Skeletal muscle satellite cell (primary cell): ENCODE data around the gene SIGLEC10.

Experiments used
- H3K27me3 ChIP-seq: 2 replicates; pipeline ENCODE4 v1.7.0; 2013; ENCODE audit warnings: low read length; ENCODE audit not compliant: control insufficient read depth, insufficient read depth
- H3K36me3 ChIP-seq: 2 replicates; pipeline ENCODE4 v1.7.0; 2013; ENCODE audit warnings: mild to moderate bottlenecking, control low read depth, low read length; ENCODE audit not compliant: insufficient read depth
- H3K4me1 ChIP-seq: 2 replicates; pipeline ENCODE4 v1.7.0; 2013; ENCODE audit warnings: low read length; ENCODE audit not compliant: control insufficient read depth, insufficient read depth
- H3K4me2 ChIP-seq: 2 replicates; pipeline ENCODE4 v1.7.0; 2013; ENCODE audit warnings: mild to moderate bottlenecking, low read length
- H3K4me3 ChIP-seq: 2 replicates; pipeline ENCODE4 v1.7.0; 2013; ENCODE audit warnings: low read length
- H3K9ac ChIP-seq: 2 replicates; pipeline ENCODE4 v1.7.0; 2013; ENCODE audit warnings: mild to moderate bottlenecking, low read depth, low read length, moderate library complexity
- H3K9me3 ChIP-seq: replicated peaks from 2 replicates; pipeline ENCODE4 v1.7.0; 2013; ENCODE audit warnings: mild to moderate bottlenecking, control low read depth, low read length

Gene SIGLEC10

GRCh38 chr19:51368366-51369282 lies 48.8 kb downstream of the SIGLEC10 start, which contains the start of gene CLDND2:
TSS of gene CLDND2 (minus strand) at chr19:51369003. CDS start at chr19:51368577, 426 bp downstream.
- H3K4me1 ChIP-seq = peaks cover 27% of the 10 kb centered on the region
- H3K4me3 ChIP-seq = peak within 1 kb of the TSS; percentile 96
- peak within 1 kb of the TSS; percentile 87 for H3K9ac ChIP-seq
- no peaks in the 10 kb centered on the region for H3K27me3 ChIP-seq
- no peaks in the 10 kb centered on the region for H3K9me3 ChIP-seq
- peak within 1 kb of the TSS; percentile 92 for H3K4me2 ChIP-seq
- no peaks in the 10 kb centered on the region for H3K36me3 ChIP-seq

- Histone ChIP-seq H3K9me3 (no peaks in the 10 kb centered on the region), H3K4me2 (peak overlapping the region; percentile 92), H3K36me3 (no peaks in the 10 kb centered on the region), H3K27me3 (no peaks in the 10 kb centered on the region), H3K4me3 (peak overlapping the region; percentile 96), H3K4me1 (peaks cover 31% of the 10 kb centered on the region), H3K9ac (peak overlapping the region; percentile 87)
Observed at GRCh38 chr19:51367565-51368365, 49.7 kb downstream of the SIGLEC10 start.

DNA sequence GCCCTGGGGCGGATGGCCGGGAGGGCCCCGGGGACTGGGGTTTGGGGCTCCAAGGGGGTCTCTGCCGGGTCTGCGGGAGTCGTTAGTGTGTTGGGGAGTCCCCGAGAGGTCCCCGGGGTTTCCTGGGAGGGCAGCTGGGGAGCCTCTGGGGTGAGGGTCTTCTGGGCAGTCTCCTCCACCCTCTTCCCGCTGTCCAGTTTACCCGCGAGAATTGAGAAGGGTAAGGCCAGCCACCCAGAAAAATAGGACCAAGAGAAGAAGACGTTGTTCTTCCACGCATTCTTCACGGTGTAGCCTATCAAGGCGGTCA lies 50.2 kb downstream of the SIGLEC10 start:
- peak overlapping the region; percentile 92 for H3K4me3 ChIP-seq
- no peaks in the 10 kb centered on the region for H3K36me3 ChIP-seq
- H3K9me3 ChIP-seq = no peaks in the 10 kb centered on the region
- no peaks in the 10 kb centered on the region for H3K27me3 ChIP-seq
- H3K4me2 ChIP-seq = peak overlapping the region; percentile 92
- H3K9ac ChIP-seq = peak overlapping the region; percentile 72
- peaks cover 36% of the 10 kb centered on the region for H3K4me1 ChIP-seq

DNA sequence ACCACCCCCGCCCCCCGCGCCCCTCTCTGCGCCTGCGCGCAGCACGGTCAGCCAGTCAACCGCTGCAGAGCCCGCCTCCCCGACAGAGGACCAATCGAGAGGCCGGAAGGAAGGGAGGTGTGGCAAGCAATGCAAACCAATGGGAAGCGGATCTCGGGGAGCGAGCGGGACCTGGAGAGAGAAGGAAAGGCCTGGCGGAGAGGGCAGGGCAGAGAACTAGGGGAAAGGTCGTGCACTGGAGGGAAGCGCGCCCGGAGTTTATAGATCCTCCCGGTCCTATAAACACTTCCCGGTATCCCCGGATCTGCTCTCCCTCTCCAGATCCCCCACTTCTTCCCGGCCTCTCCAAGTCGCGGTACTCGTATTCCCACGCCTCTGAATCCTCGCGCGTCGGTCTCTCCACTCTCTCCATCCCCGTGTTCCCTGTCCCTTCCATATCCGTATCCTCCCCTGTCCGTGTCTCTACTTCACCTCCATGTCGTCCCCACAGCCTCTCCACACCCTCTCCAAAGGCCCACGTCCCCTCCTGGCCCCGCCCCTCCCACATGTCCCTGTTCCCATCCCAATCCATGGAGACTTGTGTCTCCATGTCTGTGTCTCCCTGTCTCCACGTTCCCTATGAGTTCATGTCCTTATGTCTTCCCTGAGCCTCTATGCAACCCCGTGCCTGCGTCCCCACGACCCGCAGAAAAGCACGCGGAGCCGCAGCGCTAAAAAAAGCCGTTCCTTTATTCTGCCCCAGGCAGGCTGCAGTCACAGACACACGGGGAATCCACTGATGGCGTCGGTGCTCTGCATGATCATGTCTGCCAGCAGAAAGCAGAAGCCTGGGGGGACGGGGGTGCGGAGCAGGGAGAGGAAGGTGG lies 50.8 kb downstream of the SIGLEC10 start:
- no peaks in the 10 kb centered on the region for H3K27me3 ChIP-seq
- peaks cover 36% of the 10 kb centered on the region for H3K4me1 ChIP-seq
- peak overlapping the region; percentile 92 for H3K4me3 ChIP-seq
- peak overlapping the region; percentile 98 for H3K4me2 ChIP-seq
- no peaks in the 10 kb centered on the region for H3K9me3 ChIP-seq
- peak overlapping the region; percentile 96 for H3K9ac ChIP-seq
- no peaks in the 10 kb centered on the region for H3K36me3 ChIP-seq

DNA sequence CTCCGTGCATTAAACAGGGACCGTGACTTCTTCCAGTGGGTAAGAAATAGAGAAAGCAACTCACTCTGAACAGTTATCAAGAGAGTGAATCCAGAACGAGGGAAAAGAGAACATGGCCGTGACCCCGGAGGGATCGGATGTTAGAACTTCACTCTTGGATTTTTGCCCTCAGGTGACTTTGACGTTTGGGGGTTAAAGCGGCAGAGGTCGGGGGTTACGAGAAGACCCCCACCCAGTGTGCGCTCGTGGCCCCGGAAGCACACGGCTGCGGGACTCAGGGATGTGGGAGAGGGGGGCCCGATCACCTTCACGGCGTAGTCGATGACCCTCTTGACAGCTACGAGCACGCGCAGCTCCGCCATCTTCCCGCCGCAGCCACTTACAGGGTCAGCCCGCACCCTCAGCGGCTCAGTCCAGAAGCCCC lies 51.5 kb downstream of the SIGLEC10 start, which contains the start of gene ETFB:
TSS of gene ETFB (minus strand) at position 424 of the 424 bp plus-strand sequence. CDS start at position 362, 62 bp downstream.
- H3K4me2 ChIP-seq = peak within 1 kb of the TSS; percentile 98
- H3K36me3 ChIP-seq = no peaks in the 10 kb centered on the region
- H3K4me3 ChIP-seq = peak within 1 kb of the TSS; percentile 92
- H3K4me1 ChIP-seq = peaks cover 36% of the 10 kb centered on the region
- no peaks in the 10 kb centered on the region for H3K27me3 ChIP-seq
- no peaks in the 10 kb centered on the region for H3K9me3 ChIP-seq
- peak within 1 kb of the TSS; percentile 96 for H3K9ac ChIP-seq

- Histone ChIP-seq H3K4me3 (peak overlapping the region; percentile 92), H3K27me3 (no peaks in the 10 kb centered on the region), H3K9me3 (no peaks in the 10 kb centered on the region), H3K9ac (peak overlapping the region; percentile 96), H3K4me1 (peaks cover 36% of the 10 kb centered on the region), H3K4me2 (peak overlapping the region; percentile 98), H3K36me3 (no peaks in the 10 kb centered on the region)
Observed at GRCh38 chr19:51365211-51365964, 52.1 kb downstream of the SIGLEC10 start.

GRCh38 chr19:51364200-51365106 lies 53.0 kb downstream of the SIGLEC10 start:
- Histone ChIP-seq H3K4me2 (peak overlapping the region; percentile 12), H3K9me3 (no peaks in the 10 kb centered on the region), H3K36me3 (no peaks in the 10 kb centered on the region), H3K4me3 (no peak overlapping the region), H3K9ac (no peak overlapping the region), H3K27me3 (no peaks in the 10 kb centered on the region), H3K4me1 (peaks cover 43% of the 10 kb centered on the region)

GRCh38 chr19:51361239-51361638 lies 56.2 kb downstream of the SIGLEC10 start:
- H3K9ac ChIP-seq = no peak overlapping the region
- no peak overlapping the region for H3K4me2 ChIP-seq
- no peak overlapping the region for H3K4me3 ChIP-seq
- peaks cover 37% of the 10 kb centered on the region for H3K4me1 ChIP-seq
- no peaks in the 10 kb centered on the region for H3K27me3 ChIP-seq
- H3K36me3 ChIP-seq = no peaks in the 10 kb centered on the region
- H3K9me3 ChIP-seq = no peaks in the 10 kb centered on the region
